GM19023 (cell line): ENCODE results near the gene HACD2.

Experiments used
- ATAC-seq: cut with Tn5 transposase; IDR thresholded peaks from one replicate; pipeline ENCODE4 v1.9.1; 2021; ENCODE audit warnings: mild to moderate bottlenecking, moderate library complexity; ENCODE audit not compliant: unreplicated experiment

Gene HACD2

DNA sequence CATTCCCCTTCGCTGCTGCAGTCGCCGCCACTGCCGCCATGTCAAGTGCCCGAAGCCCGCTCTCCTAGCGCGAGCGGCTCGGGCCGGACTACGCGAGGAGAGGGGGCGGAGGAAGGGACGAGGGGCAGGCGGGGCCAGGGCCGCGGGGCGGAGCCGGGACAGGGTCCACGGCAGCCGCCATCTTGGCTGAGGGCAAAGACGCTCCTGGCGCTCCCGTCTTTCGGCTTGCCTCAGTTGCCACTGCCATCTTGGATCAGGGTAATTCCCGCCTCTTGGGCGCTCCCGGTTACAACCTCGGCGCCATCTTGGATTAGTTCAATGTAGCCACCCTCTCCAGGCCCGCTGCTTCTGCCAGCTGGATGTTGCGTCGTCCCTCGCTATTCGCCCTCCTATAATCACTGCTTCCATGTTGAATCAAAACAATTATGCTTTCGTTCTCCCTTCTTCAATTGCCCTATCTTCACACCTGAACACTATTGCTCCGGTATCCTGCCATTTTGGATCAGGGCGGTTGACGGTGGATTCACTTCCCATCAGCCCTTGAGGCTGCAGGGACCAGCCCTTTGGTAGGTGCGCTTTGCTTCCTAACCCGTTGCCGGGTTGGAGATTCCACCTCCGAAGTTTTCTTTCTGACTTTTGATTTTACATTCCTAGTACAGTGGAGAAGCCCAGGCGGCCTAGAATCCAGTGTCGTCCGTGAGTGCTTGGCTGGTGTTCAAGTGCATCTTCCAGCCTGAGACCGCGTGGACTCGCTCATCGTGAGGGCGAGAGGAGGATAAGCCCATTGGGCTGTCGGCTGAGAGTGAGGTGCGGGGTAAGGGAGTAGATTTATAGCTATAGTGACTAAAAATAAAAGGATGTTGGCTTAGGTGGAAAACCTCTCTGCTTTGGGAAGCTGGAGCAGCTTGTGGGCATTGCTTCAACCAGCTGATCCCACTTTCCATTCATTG, at the start of gene HACD2:
HACD2 (minus strand) TSS at position 66 of the 950 bp plus-strand sequence; CDS start at position 40, 26 bp downstream.
- peak; percentile 91 for ATAC-seq

DNA sequence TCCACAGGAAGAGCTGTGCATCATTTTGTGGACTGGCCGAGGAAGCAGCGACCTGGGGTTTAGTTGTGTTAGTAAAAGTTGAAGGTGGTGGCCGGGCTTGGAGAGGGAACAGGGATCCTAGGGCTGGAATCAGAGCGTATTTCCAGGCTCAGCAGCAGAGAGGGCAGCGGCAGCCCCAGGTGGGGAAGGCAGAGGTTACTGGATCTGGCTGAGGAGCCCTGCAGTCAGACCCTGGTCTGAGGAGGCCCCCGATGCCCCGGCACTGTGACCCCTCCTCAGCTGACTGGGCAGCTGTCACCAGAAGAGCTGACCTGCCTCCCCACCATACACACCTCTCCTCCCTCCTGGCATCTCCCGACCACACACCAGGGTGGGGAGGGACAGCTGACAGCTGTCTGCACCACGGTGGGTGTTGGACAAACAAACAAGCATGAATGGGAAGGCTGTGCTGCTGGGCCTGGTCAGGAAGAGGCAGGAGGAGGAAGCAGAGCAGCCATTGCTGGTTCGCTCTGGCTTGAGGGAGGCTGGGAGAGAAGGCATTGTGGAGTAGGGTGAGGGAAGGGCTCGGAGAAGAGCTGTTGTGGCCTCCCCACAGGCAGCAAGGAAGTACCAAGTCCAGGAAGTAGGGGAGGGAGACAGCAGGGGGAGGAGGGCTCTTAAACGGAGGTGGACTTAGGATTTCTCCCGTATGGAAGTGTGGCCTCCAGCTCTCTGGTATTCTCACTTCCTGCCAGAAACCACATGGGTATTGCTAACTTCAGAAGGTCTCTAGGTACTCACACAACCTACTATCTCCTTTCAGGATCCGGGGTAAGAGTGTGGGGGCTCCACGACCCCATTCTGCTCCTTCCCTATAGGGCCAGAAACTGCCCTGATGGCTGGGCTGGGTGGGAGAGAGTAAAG, 49.5 kb upstream of the HACD2 start:
- no peak for ATAC-seq

- no peak for ATAC-seq
Observed at GRCh38 chr3:123633530-123633929, 48.7 kb upstream of the HACD2 start.

GRCh38 chr3:123632161-123632655, 47.4 kb upstream of the HACD2 start:
- no peak for ATAC-seq

- ATAC-seq, result no peak
Observed at GRCh38 chr3:123629747-123630047, 44.8 kb upstream of the HACD2 start.

- no peak for ATAC-seq
Observed at GRCh38 chr3:123628996-123629746, 44.3 kb upstream of the HACD2 start.

DNA sequence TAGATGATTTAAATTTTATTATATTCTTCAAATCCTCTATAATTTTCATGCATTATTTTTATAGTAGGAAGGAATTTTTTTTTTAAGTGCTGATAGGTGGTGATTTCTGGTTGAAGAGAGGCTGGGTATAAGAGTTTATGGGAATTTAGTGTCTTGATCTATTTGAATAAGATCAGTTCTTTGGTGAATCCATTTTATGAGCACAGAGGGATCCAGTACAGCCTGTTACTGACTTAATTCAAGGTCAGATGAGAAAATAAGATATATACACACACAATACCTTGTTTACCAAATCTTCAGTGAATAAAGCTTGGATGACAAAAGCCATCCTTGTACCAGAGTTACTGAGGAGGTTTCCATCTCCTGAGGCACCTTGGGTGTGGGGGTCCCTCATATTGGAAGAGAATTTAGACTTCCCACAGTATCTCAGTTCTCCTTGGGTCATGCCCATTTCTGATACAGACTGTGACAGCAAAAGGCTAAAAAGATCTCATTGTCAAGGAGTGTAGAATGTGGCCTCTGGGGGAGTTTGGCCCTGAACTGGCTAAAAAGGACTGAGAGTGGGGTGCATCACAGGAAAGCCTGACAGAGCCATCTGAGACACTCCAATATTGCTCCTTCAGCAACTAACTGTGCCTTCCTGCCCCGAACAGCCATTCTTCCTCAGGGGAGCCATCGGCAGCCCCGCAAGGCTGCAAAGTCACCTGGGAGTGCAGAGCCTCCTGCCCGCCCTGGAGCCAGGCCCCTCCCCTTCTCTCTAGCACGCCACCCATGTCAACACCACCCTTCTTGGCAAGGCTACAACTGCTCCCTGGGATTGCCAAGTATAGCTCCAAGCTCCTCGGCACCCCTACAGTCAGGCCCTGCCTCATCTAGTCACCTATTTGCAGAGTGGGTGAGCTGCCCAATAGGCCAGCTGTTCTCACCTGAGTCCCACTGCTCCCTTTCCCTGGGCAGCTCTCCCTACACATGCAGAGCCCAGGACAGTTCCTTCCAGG, 43.1 kb upstream of the HACD2 start:
- ATAC-seq, result no peak

- ATAC-seq, result no peak
Observed at GRCh38 chr3:123626881-123627280, 42.0 kb upstream of the HACD2 start.

- ATAC-seq, result no peak
Observed at GRCh38 chr3:123624302-123624701, 39.4 kb upstream of the HACD2 start.

- ATAC-seq, result no peak
Observed at GRCh38 chr3:123623346-123623880, 38.6 kb upstream of the HACD2 start.

DNA sequence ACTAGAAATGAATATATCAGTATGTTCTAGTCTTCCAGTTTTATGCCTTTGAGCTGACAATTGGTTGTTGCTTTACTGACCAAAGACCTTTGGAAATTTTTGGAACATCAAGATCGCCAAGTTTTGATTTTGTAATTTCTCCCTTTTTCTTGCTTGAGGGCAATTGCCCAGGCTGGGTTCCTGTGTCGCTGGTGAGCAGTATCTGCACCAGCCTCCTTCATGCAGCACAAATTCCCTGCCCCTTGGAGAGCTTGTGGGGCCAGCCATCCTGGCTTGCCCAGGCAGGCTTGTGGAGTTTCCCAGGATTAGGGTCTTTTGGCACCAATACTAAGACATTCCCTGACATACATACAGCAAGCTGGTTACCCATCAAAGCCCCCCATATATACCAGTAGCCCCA, 37.9 kb upstream of the HACD2 start:
- no peak for ATAC-seq

DNA sequence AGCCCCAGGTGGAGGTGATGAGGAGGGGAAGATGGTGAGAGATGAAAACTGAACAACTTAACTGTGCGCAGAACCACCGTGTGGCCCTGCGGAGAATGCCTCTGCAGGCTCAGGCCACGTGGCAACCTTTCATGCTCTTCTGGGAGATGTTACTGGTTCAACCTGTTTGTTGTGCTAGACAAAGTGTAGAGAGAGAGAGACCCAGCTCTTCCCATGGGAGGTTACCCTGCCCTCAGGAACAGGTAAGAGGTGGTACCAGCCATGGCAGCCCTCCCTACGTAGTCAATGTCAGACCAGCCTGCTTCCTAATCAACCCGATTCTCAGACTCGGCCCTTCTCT, 37.0 kb upstream of the HACD2 start:
- ATAC-seq, result no peak

- ATAC-seq, result no peak
Observed at GRCh38 chr3:123621186-123621849, 36.5 kb upstream of the HACD2 start.

DNA sequence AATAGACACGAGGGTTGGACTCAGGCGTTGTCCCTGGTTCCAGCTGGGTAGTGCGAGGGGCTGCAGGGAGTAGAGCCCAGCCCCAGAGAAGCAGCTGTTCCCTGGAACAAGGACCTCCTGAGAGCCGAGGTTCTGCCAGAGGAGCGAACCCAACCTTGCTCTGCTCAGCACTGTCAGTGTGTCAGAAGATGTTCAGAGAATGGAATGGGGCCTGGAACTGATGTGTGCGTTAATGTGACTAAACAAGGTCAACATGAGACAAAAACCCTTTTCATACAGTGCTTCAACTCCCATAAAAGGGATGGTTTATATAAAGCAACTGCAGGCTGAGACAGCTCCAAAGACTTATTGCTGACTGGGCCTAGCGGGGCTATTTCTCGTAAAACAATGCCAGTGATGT, 35.5 kb upstream of the HACD2 start:
- ATAC-seq, result no peak

- ATAC-seq, result no peak
Observed at GRCh38 chr3:123618768-123619484, 34.1 kb upstream of the HACD2 start.

- no peak for ATAC-seq
Observed at GRCh38 chr3:123618076-123618708, 33.3 kb upstream of the HACD2 start.

GRCh38 chr3:123616593-123616992, 31.7 kb upstream of the HACD2 start:
- no peak for ATAC-seq

- ATAC-seq, result no peak
Observed at GRCh38 chr3:123613543-123613942, 28.7 kb upstream of the HACD2 start.
